ENCODE measurements around the gene MAPRE2.

The MAPRE2 gene

GRCh38 chr18:35116784-35117318 lies 75.6 kb downstream of the MAPRE2 start:
- no peak overlapping the region for H3K9ac ChIP-seq (ENCODE audit: low read depth, low read length)
- H3K9me3 ChIP-seq (replicated peaks; ENCODE audit: low read length): no peaks in the 10 kb centered on the region
- H3K36me3 ChIP-seq (ENCODE audit: insufficient read depth, low read length): no peaks in the 10 kb centered on the region
- H3K4me3 ChIP-seq (ENCODE audit: low read length): no peak overlapping the region
- no peak overlapping the region for H3K4me2 ChIP-seq (ENCODE audit: low read length)
- H3K4me1 ChIP-seq (ENCODE audit: control insufficient read depth, insufficient read depth, low read length): peaks cover 5% of the 10 kb centered on the region
- H3K27me3 ChIP-seq (ENCODE audit: control insufficient read depth, insufficient read depth, low read length): no peaks in the 10 kb centered on the region

GRCh38 chr18:35117372-35117771 lies 76.2 kb downstream of the MAPRE2 start:
- Histone ChIP-seq H3K4me1 (ENCODE audit: control insufficient read depth, insufficient read depth, low read length) (peaks cover 5% of the 10 kb centered on the region), H3K9ac (ENCODE audit: low read depth, low read length) (no peak overlapping the region), H3K27me3 (ENCODE audit: control insufficient read depth, insufficient read depth, low read length) (no peaks in the 10 kb centered on the region), H3K4me2 (ENCODE audit: low read length) (no peak overlapping the region), H3K9me3 (replicated peaks; ENCODE audit: low read length) (no peaks in the 10 kb centered on the region), H3K36me3 (ENCODE audit: insufficient read depth, low read length) (no peaks in the 10 kb centered on the region), H3K4me3 (ENCODE audit: low read length) (no peak overlapping the region)

DNA sequence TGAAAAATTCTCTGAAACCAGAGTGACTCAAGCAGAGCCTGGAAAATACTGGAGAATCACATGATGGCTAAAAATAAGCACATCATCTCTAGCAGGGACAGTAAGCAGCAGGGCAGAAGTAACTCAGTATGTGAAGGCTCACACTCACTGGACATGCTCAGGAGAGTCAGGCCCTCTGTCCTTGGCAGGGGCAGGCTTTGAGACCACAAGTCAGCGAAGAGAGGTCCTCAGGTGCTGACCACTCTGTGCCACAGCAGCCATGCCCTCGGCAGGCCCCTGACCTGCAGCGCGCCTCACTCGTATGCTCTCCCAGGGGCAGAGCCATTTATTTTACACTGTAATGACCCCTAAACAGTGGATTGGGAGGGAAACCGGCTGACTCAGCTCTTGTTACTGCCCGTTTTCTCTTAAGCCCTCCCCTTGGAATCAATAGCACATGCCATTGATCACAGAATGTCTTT lies 76.8 kb downstream of the MAPRE2 start:
- H3K36me3 ChIP-seq (ENCODE audit: insufficient read depth, low read length): no peaks in the 10 kb centered on the region
- H3K4me2 ChIP-seq (ENCODE audit: low read length): peak overlapping the region; percentile 57
- no peak overlapping the region for H3K4me3 ChIP-seq (ENCODE audit: low read length)
- H3K27me3 ChIP-seq (ENCODE audit: control insufficient read depth, insufficient read depth, low read length): no peaks in the 10 kb centered on the region
- peaks cover 5% of the 10 kb centered on the region for H3K4me1 ChIP-seq (ENCODE audit: control insufficient read depth, insufficient read depth, low read length)
- H3K9me3 ChIP-seq (replicated peaks; ENCODE audit: low read length): no peaks in the 10 kb centered on the region
- no peak overlapping the region for H3K9ac ChIP-seq (ENCODE audit: low read depth, low read length)

DNA sequence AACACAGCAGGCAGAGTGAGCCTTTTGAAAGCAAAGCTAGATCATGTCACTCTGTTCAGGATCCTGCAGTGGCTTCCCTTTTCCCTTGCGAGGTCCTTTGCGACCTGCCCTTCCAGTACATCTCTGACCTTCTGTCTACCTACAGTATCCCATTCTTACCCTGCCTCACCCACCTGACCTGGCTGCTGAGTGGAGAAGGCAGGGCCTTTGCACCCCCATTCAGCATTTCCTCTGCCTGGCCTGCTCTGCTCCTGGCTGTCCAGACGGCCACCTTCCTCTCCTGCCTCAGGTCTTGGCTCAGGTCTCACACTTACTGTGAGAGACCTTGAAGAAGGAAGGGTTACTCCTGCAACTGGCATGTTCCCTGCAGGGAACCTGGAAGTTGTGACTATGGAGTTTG lies 77.4 kb downstream of the MAPRE2 start:
- H3K9me3 ChIP-seq (replicated peaks; ENCODE audit: low read length): no peaks in the 10 kb centered on the region
- no peak overlapping the region for H3K4me2 ChIP-seq (ENCODE audit: low read length)
- H3K36me3 ChIP-seq (ENCODE audit: insufficient read depth, low read length): no peaks in the 10 kb centered on the region
- H3K27me3 ChIP-seq (ENCODE audit: control insufficient read depth, insufficient read depth, low read length): no peaks in the 10 kb centered on the region
- H3K4me3 ChIP-seq (ENCODE audit: low read length): no peak overlapping the region
- no peak overlapping the region for H3K9ac ChIP-seq (ENCODE audit: low read depth, low read length)
- H3K4me1 ChIP-seq (ENCODE audit: control insufficient read depth, insufficient read depth, low read length): peaks cover 5% of the 10 kb centered on the region

DNA sequence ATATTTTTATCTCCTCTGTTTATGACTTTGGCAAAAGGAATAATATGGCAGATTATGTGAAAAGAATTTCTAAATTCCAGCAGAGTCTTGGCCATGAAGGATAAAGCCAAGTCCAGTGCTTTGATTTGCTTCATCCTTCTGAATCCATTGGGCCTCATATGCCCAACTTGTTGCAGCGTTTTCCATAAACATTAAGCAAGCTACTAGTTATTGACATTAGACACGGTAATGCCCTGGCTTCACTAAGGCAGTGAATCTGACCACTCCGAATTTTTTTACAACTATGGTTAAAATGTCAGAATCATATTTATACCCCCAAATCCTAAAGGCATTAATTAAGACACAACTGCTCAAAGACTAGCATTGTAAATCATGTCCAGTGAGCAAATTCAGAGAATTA lies 79.8 kb downstream of the MAPRE2 start:
- H3K27me3 ChIP-seq (ENCODE audit: control insufficient read depth, insufficient read depth, low read length): no peaks in the 10 kb centered on the region
- no peak overlapping the region for H3K4me2 ChIP-seq (ENCODE audit: low read length)
- no peak overlapping the region for H3K9ac ChIP-seq (ENCODE audit: low read depth, low read length)
- H3K9me3 ChIP-seq (replicated peaks; ENCODE audit: low read length): no peaks in the 10 kb centered on the region
- H3K4me1 ChIP-seq (ENCODE audit: control insufficient read depth, insufficient read depth, low read length): peaks cover 5% of the 10 kb centered on the region
- H3K4me3 ChIP-seq (ENCODE audit: low read length): no peak overlapping the region
- H3K36me3 ChIP-seq (ENCODE audit: insufficient read depth, low read length): no peaks in the 10 kb centered on the region

- Histone ChIP-seq H3K4me1 (ENCODE audit: control insufficient read depth, insufficient read depth, low read length) (peaks cover 5% of the 10 kb centered on the region), H3K4me3 (ENCODE audit: low read length) (no peak overlapping the region), H3K9me3 (replicated peaks; ENCODE audit: low read length) (no peaks in the 10 kb centered on the region), H3K27me3 (ENCODE audit: control insufficient read depth, insufficient read depth, low read length) (no peaks in the 10 kb centered on the region), H3K36me3 (ENCODE audit: insufficient read depth, low read length) (no peaks in the 10 kb centered on the region), H3K9ac (ENCODE audit: low read depth, low read length) (no peak overlapping the region), H3K4me2 (ENCODE audit: low read length) (no peak overlapping the region)
These were observed 80.3 kb downstream of the MAPRE2 start for GRCh38 chr18:35121531-35121930.

DNA sequence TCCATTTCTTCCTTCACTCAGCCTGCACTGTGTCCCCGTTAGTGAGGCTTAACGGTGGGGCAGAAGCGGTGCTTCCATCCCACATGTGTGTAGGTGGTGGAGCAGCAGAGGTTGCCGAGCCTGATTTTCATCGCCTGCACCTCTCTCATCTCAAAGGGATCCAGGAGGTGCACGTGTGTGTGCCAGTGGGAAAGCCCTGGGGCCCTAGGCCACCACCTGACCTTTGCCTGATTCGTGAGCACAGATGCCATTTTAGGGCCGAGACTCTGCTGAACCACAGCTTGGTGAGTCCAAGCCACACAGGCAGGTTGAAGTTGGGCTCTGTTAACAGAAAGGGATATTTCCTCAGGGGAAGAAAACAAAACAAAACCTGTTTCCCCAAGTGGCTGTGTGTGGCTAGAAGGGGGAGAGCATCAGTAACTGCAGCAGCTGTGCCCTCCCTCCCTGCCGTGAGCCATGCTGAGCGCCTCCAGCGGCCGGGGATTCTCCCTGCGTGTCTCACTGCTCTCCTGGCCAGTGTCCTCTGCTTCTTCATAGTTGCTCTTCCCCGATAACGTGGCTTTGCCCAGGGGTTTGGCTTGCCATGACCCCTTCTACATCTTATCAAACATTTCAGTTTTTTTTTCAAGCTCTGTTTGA lies 81.5 kb downstream of the MAPRE2 start:
- H3K4me3 ChIP-seq (ENCODE audit: low read length): no peak overlapping the region
- peaks cover 5% of the 10 kb centered on the region for H3K4me1 ChIP-seq (ENCODE audit: control insufficient read depth, insufficient read depth, low read length)
- no peaks in the 10 kb centered on the region for H3K9me3 ChIP-seq (replicated peaks; ENCODE audit: low read length)
- H3K4me2 ChIP-seq (ENCODE audit: low read length): no peak overlapping the region
- no peaks in the 10 kb centered on the region for H3K27me3 ChIP-seq (ENCODE audit: control insufficient read depth, insufficient read depth, low read length)
- no peak overlapping the region for H3K9ac ChIP-seq (ENCODE audit: low read depth, low read length)
- H3K36me3 ChIP-seq (ENCODE audit: insufficient read depth, low read length): no peaks in the 10 kb centered on the region

DNA sequence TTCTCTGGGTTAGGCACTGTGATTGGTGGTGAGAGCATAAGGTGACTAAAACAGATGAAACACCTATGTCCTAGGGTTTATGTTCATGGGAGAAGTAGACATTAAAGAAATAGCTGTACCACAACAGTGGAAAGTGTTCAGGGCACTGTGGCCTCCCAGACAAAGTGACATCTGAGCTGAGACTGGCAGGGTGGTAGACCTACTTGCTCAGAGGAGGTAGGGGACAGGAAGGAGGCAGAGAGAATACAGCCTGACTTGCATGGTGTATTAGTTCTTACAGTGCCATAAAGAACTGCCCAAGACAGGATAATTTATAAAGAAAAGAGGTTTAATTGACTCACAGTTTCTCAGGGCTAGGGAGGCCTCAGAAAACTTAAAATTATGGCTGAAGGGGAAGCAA lies 82.6 kb downstream of the MAPRE2 start:
- no peak overlapping the region for H3K4me2 ChIP-seq (ENCODE audit: low read length)
- H3K36me3 ChIP-seq (ENCODE audit: insufficient read depth, low read length): no peaks in the 10 kb centered on the region
- H3K4me1 ChIP-seq (ENCODE audit: control insufficient read depth, insufficient read depth, low read length): no peaks in the 10 kb centered on the region

GRCh38 chr18:35127201-35127600 lies 86.0 kb downstream of the MAPRE2 start:
- H3K4me3 ChIP-seq (ENCODE audit: low read length): no peak overlapping the region
- H3K9ac ChIP-seq (ENCODE audit: low read depth, low read length): no peak overlapping the region
- H3K27me3 ChIP-seq (ENCODE audit: control insufficient read depth, insufficient read depth, low read length): no peaks in the 10 kb centered on the region
- no peaks in the 10 kb centered on the region for H3K36me3 ChIP-seq (ENCODE audit: insufficient read depth, low read length)
- no peaks in the 10 kb centered on the region for H3K9me3 ChIP-seq (replicated peaks; ENCODE audit: low read length)
- peaks cover 6% of the 10 kb centered on the region for H3K4me1 ChIP-seq (ENCODE audit: control insufficient read depth, insufficient read depth, low read length)
- no peak overlapping the region for H3K4me2 ChIP-seq (ENCODE audit: low read length)

More for the DNA sequence above, 82.6 kb downstream of the MAPRE2 start:
- Histone ChIP-seq H3K9ac (ENCODE audit: low read depth, low read length) (no peak overlapping the region), H3K27me3 (ENCODE audit: control insufficient read depth, insufficient read depth, low read length) (no peaks in the 10 kb centered on the region), H3K9me3 (replicated peaks; ENCODE audit: low read length) (no peaks in the 10 kb centered on the region), H3K4me3 (ENCODE audit: low read length) (no peak overlapping the region)

- peaks cover 7% of the 10 kb centered on the region for H3K4me1 ChIP-seq (ENCODE audit: control insufficient read depth, insufficient read depth, low read length)
- no peaks in the 10 kb centered on the region for H3K36me3 ChIP-seq (ENCODE audit: insufficient read depth, low read length)
- H3K9me3 ChIP-seq (replicated peaks; ENCODE audit: low read length): no peaks in the 10 kb centered on the region
- H3K9ac ChIP-seq (ENCODE audit: low read depth, low read length): no peak overlapping the region
- no peak overlapping the region for H3K4me3 ChIP-seq (ENCODE audit: low read length)
- no peak overlapping the region for H3K4me2 ChIP-seq (ENCODE audit: low read length)
- H3K27me3 ChIP-seq (ENCODE audit: control insufficient read depth, insufficient read depth, low read length): no peaks in the 10 kb centered on the region
These were observed 87.5 kb downstream of the MAPRE2 start for GRCh38 chr18:35128675-35129074.

- Histone ChIP-seq H3K4me2 (ENCODE audit: low read length) (no peak overlapping the region), H3K4me1 (ENCODE audit: control insufficient read depth, insufficient read depth, low read length) (peaks cover 7% of the 10 kb centered on the region), H3K36me3 (ENCODE audit: insufficient read depth, low read length) (no peaks in the 10 kb centered on the region), H3K9ac (ENCODE audit: low read depth, low read length) (no peak overlapping the region), H3K4me3 (ENCODE audit: low read length) (no peak overlapping the region), H3K27me3 (ENCODE audit: control insufficient read depth, insufficient read depth, low read length) (no peaks in the 10 kb centered on the region), H3K9me3 (replicated peaks; ENCODE audit: low read length) (no peaks in the 10 kb centered on the region)
These were observed 89.0 kb downstream of the MAPRE2 start for GRCh38 chr18:35130236-35130635.

DNA sequence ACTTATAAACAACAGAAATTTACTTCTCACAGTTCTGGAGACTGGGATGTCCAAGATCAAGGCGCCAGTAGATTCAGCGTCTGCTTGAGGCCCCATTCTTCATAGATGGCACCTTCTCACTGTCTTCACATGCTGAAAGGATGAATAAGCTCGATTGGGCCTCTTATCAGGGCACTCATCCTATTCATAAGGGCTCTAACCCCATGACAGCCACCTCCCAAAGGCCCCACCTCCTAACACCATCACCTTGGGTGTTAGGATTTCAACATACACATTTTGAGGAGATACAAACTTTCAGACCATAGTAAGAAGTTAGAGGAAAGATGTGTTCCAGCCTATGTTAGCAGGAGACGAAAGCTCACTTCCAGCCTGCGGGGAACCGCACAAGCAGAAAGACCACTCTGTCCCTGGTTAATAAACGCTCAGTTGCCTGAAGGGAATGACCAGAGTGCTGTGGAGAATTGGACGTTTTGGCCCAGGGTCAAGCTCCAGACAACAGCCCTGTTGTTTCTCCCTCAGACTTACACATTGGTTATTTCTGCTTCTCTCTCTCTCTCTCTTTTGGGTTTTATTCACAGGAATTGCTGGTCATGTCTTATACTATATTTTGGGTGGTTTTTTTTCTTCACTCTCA lies 90.3 kb downstream of the MAPRE2 start:
- Histone ChIP-seq H3K4me1 (ENCODE audit: control insufficient read depth, insufficient read depth, low read length) (peaks cover 7% of the 10 kb centered on the region), H3K4me2 (ENCODE audit: low read length) (no peak overlapping the region), H3K9me3 (replicated peaks; ENCODE audit: low read length) (no peaks in the 10 kb centered on the region), H3K27me3 (ENCODE audit: control insufficient read depth, insufficient read depth, low read length) (no peaks in the 10 kb centered on the region), H3K9ac (ENCODE audit: low read depth, low read length) (no peak overlapping the region), H3K4me3 (ENCODE audit: low read length) (no peak overlapping the region), H3K36me3 (ENCODE audit: insufficient read depth, low read length) (no peaks in the 10 kb centered on the region)

Measured in skeletal muscle satellite cell (primary cell).